Ectodermal cell (in vitro differentiated cells): ENCODE data around the gene ERFL. TPM values are rescaled to one million over a fixed set of nuclear protein-coding genes. Genes with fewer than 3 reads are reported as not detected.

Experiments used
- H3K27ac ChIP-seq: 2 replicates; pipeline ENCODE4 v1.7.0; 2013; ENCODE audit warnings: mild to moderate bottlenecking, low read depth, low read length; ENCODE audit not compliant: insufficient read depth, poor library complexity, severe bottlenecking
- H3K27me3 ChIP-seq: 2 replicates; pipeline ENCODE4 v1.7.0; 2013; ENCODE audit warnings: mild to moderate bottlenecking, low read length; ENCODE audit not compliant: insufficient read depth, control insufficient read depth, poor library complexity, severe bottlenecking
- H3K36me3 ChIP-seq: one replicate; pipeline ENCODE4 v1.7.0; 2013; ENCODE audit warnings: low read length; ENCODE audit not compliant: control insufficient read depth, insufficient read depth
- H3K4me1 ChIP-seq: one replicate; pipeline ENCODE4 v1.7.0; 2013; ENCODE audit warnings: low read length; ENCODE audit not compliant: control insufficient read depth, insufficient read depth
- H3K4me3 ChIP-seq: 2 replicates; pipeline ENCODE4 v1.7.0; 2013; ENCODE audit warnings: low read depth, low read length, control low read depth; ENCODE audit not compliant: insufficient read depth
- H3K9me3 ChIP-seq: 2 replicates; pipeline ENCODE4 v1.7.0; 2013; ENCODE audit warnings: mild to moderate bottlenecking, low read length, moderate library complexity; ENCODE audit not compliant: control insufficient read depth
- WGBS, 2 experiments: methylation state at CpG; one replicate each; pipeline ENCODE4 v1.1.7; 2013; ENCODE audit warnings: missing lambda C conversion rate in 2 of 2; 5-methylcytosine and 5-hydroxymethylcytosine counted together
- polyA plus RNA-seq, 4 experiments: library from polyadenylated mRNA; stranded (reverse); fragments of 50-300 nt; gene quantifications; one replicate each; pipeline ENCODE4 v1.2.3, GENCODE V29; 2013

The ERFL gene
- 0.37 TPM for polyA plus RNA-seq (2013, experiment 1 of 4)
- 0.12 TPM for polyA plus RNA-seq (2013, experiment 2 of 4)
- polyA plus RNA-seq (2013, experiment 3 of 4) = 0.21 TPM
- 0.36 TPM for polyA plus RNA-seq (2013, experiment 4 of 4)

- Histone ChIP-seq H3K9me3 (no peaks in the 10 kb centered on the region), H3K4me1 (peaks cover 4% of the 10 kb centered on the region), H3K27me3 (peaks cover 100% of the 10 kb centered on the region), H3K4me3 (peak within 1 kb of the TSS; percentile 19), H3K36me3 (no peaks in the 10 kb centered on the region), H3K27ac (no peak within 1 kb of the TSS)
- 0% methylated on average over 48 of the region's 49 CpGs for WGBS, 2 experiments
Observed at GRCh38 chr19:41928221-41928683, at the start of gene ERFL. ERFL (minus strand) TSS chr19:41928449; CDS start chr19:41912919, 15,530 bp downstream.

- Histone ChIP-seq H3K9me3 (no peaks in the 10 kb centered on the region), H3K4me1 (no peaks in the 10 kb centered on the region), H3K36me3 (no peaks in the 10 kb centered on the region), H3K27me3 (no peaks in the 10 kb centered on the region), H3K27ac (no peak overlapping the region), H3K4me3 (no peak overlapping the region)
- WGBS, 2 experiments = 93 to 94% methylated on average over 22 of the region's 22 CpGs
Observed at GRCh38 chr19:41977916-41978315, 49.7 kb upstream of the ERFL start.

- Histone ChIP-seq H3K27me3 (no peaks in the 10 kb centered on the region), H3K27ac (no peak overlapping the region), H3K4me1 (no peaks in the 10 kb centered on the region), H3K4me3 (no peak overlapping the region), H3K36me3 (no peaks in the 10 kb centered on the region), H3K9me3 (no peaks in the 10 kb centered on the region)
- 91 to 95% methylated on average over 8 of the region's 8 CpGs for WGBS, 2 experiments
Observed at GRCh38 chr19:41974652-41975051, 46.4 kb upstream of the ERFL start.

- Histone ChIP-seq H3K27me3 (no peaks in the 10 kb centered on the region), H3K9me3 (no peaks in the 10 kb centered on the region)
- 90 to 95% methylated on average over 11 of the region's 11 CpGs for WGBS, 2 experiments
Observed at GRCh38 chr19:41971363-41971762, 43.1 kb upstream of the ERFL start.

GRCh38 chr19:41969772-41970458 lies 41.7 kb upstream of the ERFL start:
- Histone ChIP-seq H3K36me3 (no peaks in the 10 kb centered on the region), H3K4me1 (no peaks in the 10 kb centered on the region), H3K27me3 (no peaks in the 10 kb centered on the region), H3K27ac (no peak overlapping the region), H3K4me3 (no peak overlapping the region), H3K9me3 (no peaks in the 10 kb centered on the region)
- WGBS, 2 experiments = 94 to 96% methylated on average over 19 of the region's 19 CpGs

More at GRCh38 chr19:41971363-41971762, 43.1 kb upstream of the ERFL start:
- Histone ChIP-seq H3K4me3 (no peak overlapping the region), H3K36me3 (no peaks in the 10 kb centered on the region), H3K4me1 (no peaks in the 10 kb centered on the region), H3K27ac (no peak overlapping the region)

- Histone ChIP-seq H3K9me3 (no peaks in the 10 kb centered on the region), H3K27me3 (no peaks in the 10 kb centered on the region), H3K4me1 (no peaks in the 10 kb centered on the region), H3K27ac (no peak overlapping the region), H3K4me3 (no peak overlapping the region), H3K36me3 (no peaks in the 10 kb centered on the region)
- 92% methylated on average over 28 of the region's 28 CpGs for WGBS, 2 experiments
Observed at GRCh38 chr19:41968751-41969595, 40.7 kb upstream of the ERFL start.

GRCh38 chr19:41967054-41967783 lies 39.0 kb upstream of the ERFL start:
- WGBS, 2 experiments = 90 to 92% methylated on average over 26 of the region's 26 CpGs
- no peak overlapping the region for H3K4me3 ChIP-seq
- no peaks in the 10 kb centered on the region for H3K36me3 ChIP-seq
- no peaks in the 10 kb centered on the region for H3K9me3 ChIP-seq
- no peaks in the 10 kb centered on the region for H3K4me1 ChIP-seq
- no peaks in the 10 kb centered on the region for H3K27me3 ChIP-seq
- no peak overlapping the region for H3K27ac ChIP-seq

GRCh38 chr19:41965106-41965505 lies 36.9 kb upstream of the ERFL start:
- Histone ChIP-seq H3K9me3 (no peaks in the 10 kb centered on the region), H3K36me3 (no peaks in the 10 kb centered on the region), H3K4me3 (no peak overlapping the region), H3K27me3 (no peaks in the 10 kb centered on the region), H3K4me1 (no peaks in the 10 kb centered on the region), H3K27ac (no peak overlapping the region)
- 86 to 90% methylated on average over 5 of the region's 5 CpGs for WGBS, 2 experiments

GRCh38 chr19:41960973-41961372 lies 32.7 kb upstream of the ERFL start:
- H3K4me1 ChIP-seq = peaks cover 10% of the 10 kb centered on the region
- 93 to 94% methylated on average over 5 of the region's 5 CpGs for WGBS, 2 experiments
- no peak overlapping the region for H3K27ac ChIP-seq
- H3K27me3 ChIP-seq = no peaks in the 10 kb centered on the region
- H3K9me3 ChIP-seq = no peaks in the 10 kb centered on the region
- no peaks in the 10 kb centered on the region for H3K36me3 ChIP-seq
- H3K4me3 ChIP-seq = no peak overlapping the region
